HG03095 (cell line): Measurements from ENCODE around the gene ZNF444.

Experiments used
- ATAC-seq: cut with Tn5 transposase; IDR thresholded peaks from one replicate; pipeline ENCODE4 v1.9.1; 2021; ENCODE audit warnings: moderate library complexity; ENCODE audit not compliant: unreplicated experiment

The ZNF444 gene

DNA sequence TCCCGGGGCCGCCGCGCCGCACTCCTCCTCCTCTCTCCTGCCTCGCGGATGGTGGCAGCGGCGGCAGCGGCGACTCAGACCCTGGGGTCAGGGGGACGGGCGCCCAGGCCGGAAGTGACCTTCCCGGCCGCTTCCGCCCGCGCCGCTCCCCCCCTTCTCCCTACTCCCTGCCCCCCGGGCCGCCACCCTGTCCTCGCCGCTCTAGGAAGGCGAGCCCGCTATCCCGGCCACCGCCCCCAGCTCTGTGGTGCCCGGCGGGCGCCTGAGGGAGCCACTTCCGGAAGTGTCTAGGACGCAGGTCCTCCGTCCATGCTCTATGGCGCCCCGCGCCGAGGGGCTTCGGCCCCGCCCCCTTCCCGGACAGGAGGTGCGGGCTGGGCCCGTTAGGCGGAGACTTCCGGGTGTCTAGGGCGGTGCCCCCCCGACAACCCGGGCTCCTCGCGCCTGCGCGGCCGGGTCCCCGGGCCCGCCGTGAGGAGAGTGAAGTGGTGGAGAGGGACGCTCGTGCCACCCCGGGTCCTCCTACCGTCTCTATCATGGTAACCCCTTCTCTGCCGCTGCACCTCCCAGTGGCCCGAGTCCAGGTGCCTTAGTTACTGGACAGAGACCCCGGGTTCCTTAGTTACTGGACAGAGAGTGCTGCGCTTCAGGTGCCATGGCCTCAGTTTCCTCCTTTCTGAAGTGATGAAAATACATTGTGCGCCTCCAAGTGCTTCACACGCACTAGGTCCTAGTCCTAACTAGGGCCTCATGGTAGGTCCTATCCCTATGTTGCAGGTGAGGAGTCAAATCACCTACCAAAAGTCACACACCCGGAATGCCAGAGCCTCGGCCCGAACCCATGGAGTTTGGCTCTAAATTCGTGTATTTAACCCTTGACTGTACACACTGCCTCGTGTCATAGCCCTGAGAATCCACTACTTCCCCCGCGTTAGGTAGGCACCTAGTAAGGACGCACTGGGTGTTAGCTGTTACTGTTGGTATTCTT lies 19.6 kb upstream of the ZNF444 start, which contains the start of gene ZNF787:
ZNF787 (minus strand) TSS at position 116 of the 988 bp plus-strand sequence. CDS start 18,078 bp downstream, outside the sequence.
- peak; percentile 68 for ATAC-seq

DNA sequence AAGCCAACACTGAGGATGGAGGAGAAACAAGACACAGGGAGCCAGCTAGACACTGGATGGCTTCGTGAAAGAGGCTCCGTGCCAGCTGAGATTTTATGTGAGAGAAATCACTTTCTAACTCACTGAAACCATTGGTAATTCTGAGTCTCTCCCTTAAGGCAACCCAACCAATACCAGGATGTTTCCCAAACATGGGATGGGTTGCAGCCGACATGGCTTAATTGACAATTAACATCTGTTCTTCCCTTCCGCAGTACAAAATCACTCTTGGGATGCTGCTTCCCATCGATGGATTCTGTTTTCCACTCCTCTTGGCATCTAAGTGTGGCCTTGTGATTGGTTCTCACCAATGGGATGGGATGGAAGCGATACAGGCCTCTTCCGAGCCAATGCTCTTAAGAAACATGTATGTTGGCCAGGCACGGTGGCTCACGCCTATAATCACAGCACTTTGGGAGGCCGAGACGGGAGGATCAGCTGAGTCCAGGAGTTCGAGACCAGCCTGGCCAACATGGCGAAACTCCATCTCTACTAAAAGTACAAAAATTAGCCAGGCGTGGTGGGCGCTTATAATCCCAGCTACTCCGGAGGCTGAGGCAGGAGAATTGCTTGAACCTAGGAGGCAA lies 17.7 kb upstream of the ZNF444 start:
- no peak for ATAC-seq

DNA sequence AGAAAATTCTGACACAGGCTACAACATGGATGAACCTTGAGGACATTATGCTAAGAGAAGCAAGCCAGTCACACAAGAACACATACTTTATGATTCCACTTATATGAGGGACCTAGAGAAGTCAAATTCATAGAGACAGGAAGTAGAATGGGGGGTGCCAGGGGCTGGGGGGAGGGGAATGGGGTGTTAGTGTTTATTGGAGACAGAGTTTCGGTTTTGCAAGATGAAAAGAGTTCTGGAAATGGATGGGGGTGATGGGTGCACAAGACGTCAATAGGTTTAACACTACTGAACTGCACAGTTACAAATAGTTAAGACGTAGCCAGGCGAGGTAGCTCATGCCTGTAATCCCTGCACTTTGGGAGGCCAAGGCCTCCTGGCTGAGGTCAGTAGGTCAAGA lies 16.5 kb upstream of the ZNF444 start:
- ATAC-seq = no peak

DNA sequence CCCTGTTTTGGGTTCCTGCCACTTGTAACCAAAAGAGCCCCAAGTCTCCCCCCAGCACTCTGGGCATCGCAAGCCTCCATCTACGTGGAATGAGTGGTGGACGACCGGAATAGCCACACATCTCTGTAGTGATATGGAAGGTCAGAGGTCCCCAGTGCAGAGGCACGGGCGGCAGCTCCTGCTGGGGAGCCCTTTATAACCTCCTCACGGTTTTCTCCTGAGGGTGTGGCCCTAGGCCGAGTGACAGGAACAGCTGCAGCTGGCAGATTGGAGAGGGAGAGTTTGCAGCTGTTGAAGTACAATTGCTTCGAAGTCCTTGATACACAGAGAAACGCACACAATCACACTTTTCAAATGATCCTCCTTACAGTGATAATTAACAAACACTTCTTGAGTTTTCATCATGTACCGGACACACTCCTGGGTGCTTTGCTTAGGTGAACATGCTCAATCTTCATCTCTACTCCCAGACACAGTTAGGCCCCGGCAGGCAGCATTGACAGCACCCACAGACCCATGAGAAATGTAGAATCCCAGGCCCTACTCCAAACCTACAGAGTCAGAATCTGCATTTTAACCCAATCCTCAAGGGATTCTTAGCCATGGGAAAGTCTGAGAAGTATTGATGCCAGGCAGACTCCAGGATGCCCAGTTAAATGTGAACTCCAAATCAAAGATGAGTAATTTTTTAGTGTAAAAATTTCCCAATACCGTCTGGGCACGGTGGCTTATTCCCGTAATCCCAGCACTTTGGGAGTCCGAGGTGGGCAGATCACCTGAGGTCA lies 15.1 kb upstream of the ZNF444 start:
- ATAC-seq = no peak

DNA sequence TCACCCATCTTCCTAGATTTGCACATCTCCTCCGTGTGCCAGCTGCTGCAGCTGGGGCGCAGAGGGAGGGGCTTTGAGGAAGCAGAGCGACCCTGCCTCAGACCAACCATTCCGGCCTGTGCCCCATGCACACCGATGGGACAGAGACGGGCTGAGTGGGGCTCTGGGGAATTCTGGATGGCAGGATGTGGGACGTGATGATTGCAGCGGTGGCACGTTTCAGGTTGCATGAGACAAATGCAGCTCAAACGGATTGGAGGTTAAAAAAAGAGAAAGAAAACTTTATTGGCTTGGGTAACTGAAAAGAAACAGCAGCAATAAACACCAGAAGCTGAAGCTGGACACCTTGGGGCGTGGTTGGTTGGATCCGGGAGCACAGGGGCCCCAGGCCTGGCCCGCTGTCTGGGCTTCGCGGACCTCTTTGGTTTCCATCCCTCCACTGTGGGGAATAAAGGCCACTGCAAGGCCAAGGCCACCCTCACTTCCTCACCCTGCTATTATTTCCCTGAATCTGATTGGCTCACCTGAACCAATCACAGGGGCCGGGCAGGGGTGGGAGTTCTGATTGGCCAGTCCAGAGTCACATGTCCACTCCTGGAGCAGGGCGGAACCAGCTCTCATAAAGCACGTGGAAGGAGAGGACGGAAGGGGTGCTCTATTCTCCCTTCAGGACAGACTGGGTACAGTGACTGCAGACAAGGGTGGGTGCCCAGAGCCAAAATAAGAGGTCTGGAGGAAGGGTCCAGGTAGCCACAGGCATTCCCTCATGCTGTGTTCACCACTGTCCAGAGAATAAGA lies 13.9 kb upstream of the ZNF444 start:
- no peak for ATAC-seq

DNA sequence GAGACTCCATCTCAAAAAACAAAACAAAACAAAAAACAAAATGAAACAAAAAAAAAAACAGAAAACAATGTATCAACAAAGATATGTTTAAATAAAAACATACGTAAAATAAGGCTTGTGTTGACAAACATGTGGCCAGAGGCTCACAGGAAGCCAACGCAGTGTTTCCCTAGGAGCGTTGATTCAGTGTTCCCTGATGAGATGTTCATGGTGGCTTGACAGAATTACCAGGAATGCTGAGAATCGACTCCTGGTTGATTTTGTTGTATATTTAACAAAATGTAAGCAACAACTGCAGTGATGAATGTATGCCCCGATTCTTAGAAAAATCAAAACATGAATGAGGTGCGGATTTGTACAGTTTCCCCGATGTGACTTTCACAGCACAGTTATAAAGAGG lies 11.1 kb upstream of the ZNF444 start:
- ATAC-seq = no peak

DNA sequence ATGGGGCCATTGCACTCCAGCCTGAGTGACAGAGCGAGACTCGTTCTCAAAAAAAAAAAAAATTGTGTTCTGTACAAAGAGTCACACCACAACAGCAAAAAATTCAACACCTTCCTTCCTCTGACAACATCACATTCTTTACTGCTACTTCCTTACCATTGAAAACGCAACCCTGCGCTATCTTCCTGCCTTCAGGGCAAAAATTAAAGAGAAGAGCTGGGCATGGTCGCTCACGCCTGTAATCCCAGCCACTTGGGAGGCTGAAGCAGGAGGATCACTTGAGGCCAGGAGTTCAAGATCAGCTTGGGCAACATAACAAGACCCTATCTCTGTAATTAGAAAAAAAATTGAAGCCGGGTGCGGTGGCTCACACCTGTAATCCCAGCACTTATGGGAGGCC lies 9.4 kb upstream of the ZNF444 start:
- ATAC-seq = no peak

DNA sequence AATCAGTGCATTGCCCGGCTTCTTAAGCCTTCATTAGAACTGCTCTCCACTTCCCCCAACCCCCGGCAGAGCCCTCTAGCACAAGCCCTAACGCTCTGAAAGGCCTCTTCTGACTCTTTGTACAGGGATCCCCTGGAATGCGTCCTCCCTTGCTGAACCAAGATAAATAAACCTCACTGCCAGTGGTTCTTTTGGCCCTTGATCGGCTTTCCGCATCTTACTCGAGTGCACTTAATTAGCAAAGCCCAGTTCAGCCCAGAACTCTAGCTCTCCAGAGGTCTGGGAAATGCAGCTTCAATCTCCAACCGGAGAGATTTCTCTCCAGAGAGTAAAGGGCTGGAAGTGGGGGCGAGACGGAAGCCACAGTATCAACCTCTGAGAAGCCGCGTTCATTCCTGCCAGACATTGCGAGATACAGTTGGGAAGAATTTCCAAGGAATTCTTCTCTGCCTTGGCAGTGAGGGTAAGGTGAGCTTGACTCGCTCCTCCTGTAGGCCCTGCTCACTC lies 8.7 kb upstream of the ZNF444 start:
- ATAC-seq = no peak

DNA sequence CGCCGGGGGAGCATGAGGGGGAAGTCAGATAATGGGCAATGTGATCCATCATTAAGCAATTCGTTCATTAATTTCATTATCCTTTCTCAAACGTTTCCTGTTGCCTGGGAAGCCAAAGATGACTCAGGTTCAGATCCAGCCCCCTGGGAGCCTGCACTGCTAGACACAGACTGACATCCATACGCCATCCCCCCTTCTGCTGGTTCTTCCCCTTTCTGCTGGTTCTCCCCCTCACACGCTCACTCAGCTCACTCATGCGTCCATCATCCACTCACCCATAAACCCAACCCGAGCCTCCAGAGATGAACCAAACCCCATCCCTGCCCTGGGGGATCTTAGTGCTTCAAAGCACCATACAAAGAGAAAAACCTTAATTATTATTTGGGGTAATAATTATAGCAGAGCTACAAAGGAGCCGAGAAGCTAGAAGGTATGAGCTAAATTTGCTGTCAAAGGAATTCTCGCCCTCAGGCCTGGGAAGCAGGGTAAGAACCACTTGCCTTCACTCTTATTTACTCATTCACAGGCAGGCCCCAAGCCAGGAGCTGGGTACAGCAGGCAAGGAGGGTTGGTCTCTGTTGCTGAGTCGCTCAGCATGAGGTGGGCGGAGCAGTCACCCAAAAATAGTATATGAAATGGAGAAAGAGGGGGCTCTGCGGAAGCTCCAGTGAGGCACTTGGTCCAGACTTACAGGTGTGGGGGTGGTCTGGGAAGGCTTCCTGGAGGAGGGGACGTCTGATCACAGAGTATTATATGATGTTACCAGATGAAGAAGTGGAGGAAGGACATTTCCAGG lies 7.0 kb upstream of the ZNF444 start:
- no peak for ATAC-seq

DNA sequence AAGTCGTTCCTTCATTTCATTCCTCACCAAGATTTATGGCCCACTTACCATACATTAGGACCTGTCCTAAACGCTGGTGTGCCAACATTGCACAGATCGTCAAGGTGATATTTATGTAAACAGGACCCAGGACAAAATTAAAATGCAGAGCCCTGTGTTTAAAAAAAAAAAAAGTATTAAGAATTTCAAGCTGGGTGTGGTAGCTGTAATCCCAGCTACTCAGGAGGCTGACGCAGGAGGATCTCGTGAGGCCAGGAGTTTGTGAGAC lies 6.5 kb upstream of the ZNF444 start:
- ATAC-seq = no peak

DNA sequence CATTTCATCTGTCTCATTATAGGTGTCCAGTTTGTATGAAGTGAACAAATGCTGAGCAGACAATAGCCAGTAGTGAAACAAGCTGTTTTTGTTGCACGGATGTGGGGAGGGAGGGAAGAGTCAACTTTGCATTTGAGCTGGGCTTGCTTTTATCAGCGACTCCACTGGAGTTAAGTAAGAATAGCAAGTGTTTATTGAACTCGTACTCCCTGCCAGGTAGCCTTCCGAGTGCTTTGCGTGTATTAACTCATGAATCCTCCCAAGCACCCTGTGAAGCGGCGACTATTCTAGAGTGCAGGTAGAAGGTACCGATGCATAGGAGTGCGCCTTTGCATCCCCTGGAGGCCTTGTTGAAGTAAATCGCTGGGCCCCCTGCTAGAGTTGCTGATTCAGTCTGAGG lies 4.7 kb upstream of the ZNF444 start:
- ATAC-seq = no peak

DNA sequence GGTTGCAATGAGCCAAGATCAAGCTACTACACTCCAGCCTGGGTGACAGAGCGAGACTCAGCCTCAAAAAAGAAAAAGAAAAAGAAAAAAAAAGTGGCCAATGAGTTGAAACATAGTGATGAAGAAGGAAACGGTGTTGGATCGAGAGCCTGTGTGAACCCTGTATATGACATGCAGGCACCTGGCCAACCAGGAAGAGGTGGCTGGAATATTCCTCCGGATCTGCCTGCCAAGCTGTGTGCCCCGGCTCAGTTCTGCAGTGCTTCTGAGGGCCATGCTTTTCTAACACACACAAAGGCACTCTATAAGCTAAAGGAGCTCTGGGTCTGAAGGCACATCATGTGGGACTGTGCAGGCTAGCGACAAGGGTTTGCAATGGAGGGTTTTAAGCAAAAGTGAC lies 3.7 kb upstream of the ZNF444 start:
- no peak for ATAC-seq

DNA sequence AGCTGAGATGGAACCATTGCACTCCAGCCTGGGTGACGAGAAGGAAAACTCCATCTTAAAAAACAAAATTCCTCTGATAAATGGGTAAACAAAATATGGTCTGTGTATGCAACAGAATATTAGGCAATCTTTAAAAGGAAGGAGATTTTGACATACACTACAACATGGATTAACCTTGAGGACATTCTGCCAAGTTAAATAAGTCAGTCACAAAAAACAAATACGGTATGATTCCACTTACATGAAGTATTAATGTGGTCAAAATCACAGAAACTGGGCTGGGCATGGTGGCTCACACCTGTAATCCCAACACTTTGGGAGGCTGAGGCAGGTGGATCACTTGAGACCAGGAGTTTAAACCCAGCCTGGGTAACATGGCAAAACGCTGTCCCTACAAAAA lies 3.0 kb upstream of the ZNF444 start:
- no peak for ATAC-seq

DNA sequence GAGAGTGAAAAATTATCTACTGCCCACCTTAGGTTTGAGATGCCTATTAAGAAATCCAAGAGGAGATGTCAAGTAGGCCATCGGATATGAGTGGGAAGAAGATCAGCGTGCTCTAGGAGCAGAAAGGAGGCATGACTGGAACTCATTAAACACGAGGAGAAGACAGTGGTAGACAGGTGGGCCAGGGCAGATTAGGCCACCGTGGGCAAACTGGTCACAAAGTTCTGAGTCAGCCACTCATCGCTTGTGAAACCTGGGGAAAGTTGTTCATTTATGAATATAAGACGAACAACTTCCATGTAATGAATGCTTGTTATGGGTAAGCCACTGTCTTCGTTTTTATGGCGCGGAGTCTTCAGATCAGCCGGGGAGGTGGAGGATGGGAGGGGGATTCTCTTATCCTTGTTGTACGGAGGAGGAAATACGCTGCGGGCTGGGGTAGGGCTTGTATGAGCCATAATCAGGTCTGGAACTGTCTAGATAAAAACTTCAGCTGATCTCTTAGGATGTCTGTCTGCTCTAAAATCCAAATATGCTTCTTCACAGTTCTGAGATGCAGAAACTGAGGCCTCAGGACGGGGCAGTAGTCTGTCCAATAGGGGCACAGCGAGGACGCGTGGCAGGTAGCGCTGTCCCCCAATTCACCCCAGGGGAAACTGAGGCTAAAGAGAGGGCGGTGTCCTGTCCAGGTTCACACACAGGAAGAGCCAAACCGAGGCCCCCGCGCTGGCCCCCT lies 1.1 kb upstream of the ZNF444 start:
- ATAC-seq = no peak

DNA sequence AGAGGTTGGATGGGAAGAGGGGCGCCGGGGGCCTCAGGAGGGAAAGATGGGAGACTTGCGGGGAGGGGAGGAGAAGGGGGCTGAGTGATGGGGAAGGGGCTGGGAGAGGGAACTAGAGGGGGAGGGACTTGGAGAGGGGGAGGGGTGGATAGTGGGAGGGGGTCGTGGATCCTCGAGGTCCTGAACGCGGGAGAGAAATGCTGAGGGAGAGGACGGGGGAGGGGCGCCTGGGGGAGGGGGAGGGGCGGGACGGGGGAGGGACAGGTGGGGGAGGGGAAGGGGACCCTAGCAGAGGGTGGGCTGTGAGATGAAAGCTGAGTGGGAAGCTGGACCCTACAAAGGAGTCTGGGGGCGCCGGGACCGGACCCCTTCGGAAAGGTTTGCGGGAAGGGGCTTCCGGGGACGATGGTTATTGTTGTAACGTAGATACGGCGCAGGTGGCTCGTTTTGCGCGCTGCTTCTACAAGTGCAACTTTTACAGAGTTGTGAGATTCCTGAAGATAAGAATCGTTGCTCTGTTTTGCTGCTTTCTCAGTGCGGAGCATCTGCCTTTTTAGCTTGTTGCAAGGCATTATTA lies 418 bp downstream of the ZNF444 start:
- ATAC-seq = no peak

DNA sequence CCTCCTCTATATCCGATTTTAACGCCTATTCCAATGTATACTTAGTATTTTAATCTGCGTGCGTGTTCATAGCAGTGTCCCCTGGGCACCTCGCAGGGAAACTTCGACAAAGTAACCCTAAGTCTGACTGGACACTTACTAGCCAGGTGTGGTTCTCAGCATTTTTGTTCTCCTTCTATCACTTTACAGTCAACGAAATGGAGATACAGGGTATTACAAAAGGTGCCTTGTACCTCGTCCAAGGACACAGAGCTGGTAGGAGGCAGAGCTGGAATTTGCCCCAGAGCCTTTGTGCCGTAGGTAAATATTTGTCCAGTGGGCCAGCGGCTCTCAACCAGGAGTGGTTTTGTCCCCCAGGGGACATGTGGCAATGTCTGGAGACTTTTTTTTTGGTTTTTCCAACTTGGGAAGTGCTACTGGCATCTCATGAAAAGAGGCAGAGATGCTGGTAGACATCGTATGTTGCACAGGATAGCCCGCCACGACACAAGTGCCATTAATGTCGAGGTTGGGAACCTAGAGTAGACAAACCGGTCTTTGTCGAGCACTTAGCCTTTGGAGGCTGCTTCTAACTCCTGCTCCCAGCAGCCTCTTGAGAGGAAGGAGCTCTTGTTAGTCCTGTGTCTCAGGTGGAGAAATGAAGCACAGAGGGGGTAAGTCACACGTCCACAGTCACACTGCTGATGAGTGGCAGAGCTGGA lies 1.1 kb downstream of the ZNF444 start:
- ATAC-seq = no peak

DNA sequence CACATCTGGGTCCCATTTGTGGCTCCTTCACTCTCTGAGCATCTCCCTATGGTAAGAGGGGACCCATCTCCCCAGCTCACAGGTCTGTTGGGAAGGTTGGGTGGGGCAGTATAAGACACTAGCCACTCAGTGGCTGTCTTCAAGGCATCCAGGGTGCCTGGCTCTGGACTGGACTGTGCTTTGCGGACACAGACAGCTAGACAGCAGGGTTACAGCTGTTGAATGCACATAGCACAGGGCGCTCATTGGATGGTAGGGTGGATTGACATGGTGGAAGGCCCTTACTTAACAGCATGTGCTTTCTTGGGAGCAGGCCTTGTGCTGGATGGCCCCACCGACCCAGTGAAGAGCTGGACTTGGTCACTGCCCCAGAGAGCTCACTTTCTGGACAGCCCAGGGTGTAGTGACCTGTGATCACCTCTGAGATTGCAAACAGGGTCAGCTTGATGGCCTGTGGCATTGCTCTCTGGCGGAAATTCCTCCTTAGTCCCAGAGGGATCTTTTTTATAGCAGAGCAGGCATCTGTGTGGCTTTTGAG lies 1.9 kb downstream of the ZNF444 start:
- no peak for ATAC-seq

DNA sequence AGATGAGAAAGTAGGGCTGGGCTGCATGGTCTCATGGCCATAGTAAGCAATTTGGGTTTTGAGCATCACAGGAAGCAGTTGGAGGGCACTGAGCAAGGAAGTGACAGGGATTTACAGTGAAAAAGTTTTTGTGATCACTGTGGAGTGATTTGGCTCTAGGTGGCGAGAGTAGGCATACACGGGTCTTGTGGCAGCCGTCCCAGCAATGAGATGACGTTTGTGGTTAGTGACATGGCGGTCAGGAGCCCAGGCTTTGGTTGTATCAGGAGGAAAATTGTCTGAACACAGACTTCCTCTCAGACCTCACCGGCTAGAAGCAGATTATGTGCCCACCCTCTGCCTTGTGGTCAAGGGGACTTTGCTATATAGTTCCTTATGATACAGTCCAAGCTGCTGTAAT lies 3.3 kb downstream of the ZNF444 start:
- ATAC-seq = no peak
